PC-3 (cell line): ENCODE data around the gene PGA4.

Experiments used
- CTCF ChIP-seq: fragments of 300-600 bp; sonication (generic); conservative IDR thresholded peaks from 2 replicates; pipeline ENCODE4 v1.5.1; 2017; ENCODE audit warnings: antibody characterized with exemption, low read depth, mild to moderate bottlenecking, low read length
- EZH2 ChIP-seq: fragments of 300-600 bp; sonication (generic); IDR thresholded peaks from one replicate; pipeline ENCODE4 v1.6.1; 2017; ENCODE audit warnings: antibody characterized with exemption, mild to moderate bottlenecking, low read length; ENCODE audit not compliant: unreplicated experiment
- EZH2phosphoT487 ChIP-seq: fragments of 300-600 bp; sonication (generic); IDR thresholded peaks from 2 replicates; pipeline ENCODE4 v1.6.1; 2018; ENCODE audit warnings: mild to moderate bottlenecking, antibody characterized with exemption, low read length, borderline replicate concordance

GRCh38 chr11:61172356-61172755 lies 49.8 kb upstream of the PGA4 start:
- TF ChIP-seq CTCF (no peak), EZH2 (no peak), EZH2phosphoT487 (no peak)
